IMR-90 (cell line): ENCODE data around the gene VSX2.

Source experiments
- BHLHE40 ChIP-seq: fragments of 150-350 bp; IDR thresholded peaks from 2 replicates; pipeline ENCODE4 v1.6.1; 2016; ENCODE audit warnings: mild to moderate bottlenecking, low read depth, low read length
- CHD1 ChIP-seq: IDR thresholded peaks from 2 replicates; pipeline ENCODE4 v1.6.1; 2012; ENCODE audit warnings: low read depth, low read length, improper control_type of control experiment
- FOS ChIP-seq: fragments of 150-350 bp; IDR thresholded peaks from 2 replicates; pipeline ENCODE4 v1.6.1; 2016; ENCODE audit warnings: low read depth, low read length
- MAFK ChIP-seq: IDR thresholded peaks from 2 replicates; pipeline ENCODE4 v1.6.1; 2012; ENCODE audit warnings: low read depth, low read length, improper control_type of control experiment
- MXI1 ChIP-seq: IDR thresholded peaks from 2 replicates; pipeline ENCODE4 v1.6.1; 2012; ENCODE audit warnings: low read depth, mild to moderate bottlenecking, low read length, moderate library complexity, borderline replicate concordance
- NFE2L2 ChIP-seq: fragments of 150-350 bp; IDR thresholded peaks from 2 replicates; pipeline ENCODE4 v1.6.1; 2016; ENCODE audit warnings: low read depth, mild to moderate bottlenecking, low read length
- POLR2A ChIP-seq: IDR thresholded peaks from 2 replicates; pipeline ENCODE4 v1.6.1; 2012; ENCODE audit warnings: mild to moderate bottlenecking, low read depth, low read length
- RAD21 ChIP-seq: IDR thresholded peaks from 2 replicates; pipeline ENCODE4 v1.6.1; 2012; ENCODE audit warnings: low read length, improper control_type of control experiment
- RCOR1 ChIP-seq: IDR thresholded peaks from 2 replicates; pipeline ENCODE4 v1.6.1; 2012; ENCODE audit warnings: mild to moderate bottlenecking, low read length, improper control_type of control experiment; ENCODE audit not compliant: insufficient replicate concordance
- RFX5 ChIP-seq: IDR thresholded peaks from 2 replicates; pipeline ENCODE4 v1.8.0; 2012; ENCODE audit warnings: low read depth, mild to moderate bottlenecking, low read length, moderate library complexity
- SMC3 ChIP-seq: fragments of 150-350 bp; IDR thresholded peaks from 2 replicates; pipeline ENCODE4 v1.6.1; 2016; ENCODE audit warnings: low read depth, mild to moderate bottlenecking, antibody characterized with exemption, low read length, moderate library complexity
- TF ChIP-seq, protein P1 (sequence below): conservative IDR thresholded peaks from 2 replicates; pipeline ENCODE4 v1.5.1; 2012; ENCODE audit warnings: mild to moderate bottlenecking, low read depth, low read length, improper control_type of control experiment
- TF ChIP-seq, protein P2 (sequence below): fragments of 150-350 bp; IDR thresholded peaks from 2 replicates; pipeline ENCODE4 v1.6.1; 2017; ENCODE audit warnings: mild to moderate bottlenecking, antibody characterized with exemption, low read length, low read depth
- TF ChIP-seq, protein P3 (sequence below): fragments of 150-350 bp; IDR thresholded peaks from 2 replicates; pipeline ENCODE4 v1.6.1; 2016; ENCODE audit warnings: low read depth, mild to moderate bottlenecking, low read length, moderate library complexity, borderline replicate concordance

DNA sequence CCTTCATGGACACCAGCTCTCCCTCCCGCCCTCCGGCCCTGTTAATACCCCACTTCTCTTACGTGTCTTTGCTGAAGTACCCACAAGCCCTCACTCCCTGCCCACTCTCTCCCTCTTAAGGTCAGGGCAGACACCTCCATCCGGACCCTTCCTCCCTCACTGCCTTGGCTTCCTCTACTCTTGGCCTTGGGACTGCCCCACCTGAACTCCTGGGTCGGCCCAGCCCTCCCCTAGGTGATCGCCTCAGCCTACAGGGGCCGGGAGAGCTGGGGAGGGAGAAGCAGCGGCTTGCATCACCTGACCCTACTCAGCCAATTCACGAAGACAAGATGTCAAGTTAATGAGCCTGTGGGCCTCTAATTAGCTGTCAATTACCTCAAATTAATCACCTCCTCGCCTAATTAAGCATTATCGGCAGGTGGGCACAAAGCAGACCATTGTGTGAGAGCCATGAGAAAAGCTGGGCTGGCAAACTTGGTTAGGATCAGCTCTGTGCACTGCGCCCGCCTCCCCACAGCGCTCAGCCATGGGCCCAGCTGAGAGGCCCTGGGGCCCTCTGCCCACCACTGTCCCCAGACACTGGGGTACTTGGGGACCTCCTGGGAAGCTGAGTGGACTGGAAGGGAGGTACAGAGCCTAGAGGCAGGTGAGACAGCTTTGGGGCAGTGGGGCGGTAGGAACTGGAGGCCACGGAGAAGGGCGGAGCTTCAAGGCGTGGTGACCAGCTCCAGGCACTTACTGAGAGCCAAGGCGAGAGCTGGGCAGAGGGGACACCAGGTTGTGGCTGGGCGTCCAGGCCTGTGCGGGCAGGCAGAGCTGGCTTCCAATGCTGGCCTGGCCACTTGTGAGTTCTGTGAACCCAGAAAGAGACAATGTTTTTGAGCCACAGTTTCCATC, 25.1 kb upstream of the VSX2 start:
- TF ChIP-seq, protein P1, sequence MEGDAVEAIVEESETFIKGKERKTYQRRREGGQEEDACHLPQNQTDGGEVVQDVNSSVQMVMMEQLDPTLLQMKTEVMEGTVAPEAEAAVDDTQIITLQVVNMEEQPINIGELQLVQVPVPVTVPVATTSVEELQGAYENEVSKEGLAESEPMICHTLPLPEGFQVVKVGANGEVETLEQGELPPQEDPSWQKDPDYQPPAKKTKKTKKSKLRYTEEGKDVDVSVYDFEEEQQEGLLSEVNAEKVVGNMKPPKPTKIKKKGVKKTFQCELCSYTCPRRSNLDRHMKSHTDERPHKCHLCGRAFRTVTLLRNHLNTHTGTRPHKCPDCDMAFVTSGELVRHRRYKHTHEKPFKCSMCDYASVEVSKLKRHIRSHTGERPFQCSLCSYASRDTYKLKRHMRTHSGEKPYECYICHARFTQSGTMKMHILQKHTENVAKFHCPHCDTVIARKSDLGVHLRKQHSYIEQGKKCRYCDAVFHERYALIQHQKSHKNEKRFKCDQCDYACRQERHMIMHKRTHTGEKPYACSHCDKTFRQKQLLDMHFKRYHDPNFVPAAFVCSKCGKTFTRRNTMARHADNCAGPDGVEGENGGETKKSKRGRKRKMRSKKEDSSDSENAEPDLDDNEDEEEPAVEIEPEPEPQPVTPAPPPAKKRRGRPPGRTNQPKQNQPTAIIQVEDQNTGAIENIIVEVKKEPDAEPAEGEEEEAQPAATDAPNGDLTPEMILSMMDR: no peak
- TF ChIP-seq POLR2A: no peak
- TF ChIP-seq BHLHE40: no peak
- no peak for TF ChIP-seq MAFK
- TF ChIP-seq RAD21: no peak
- TF ChIP-seq, protein P2, sequence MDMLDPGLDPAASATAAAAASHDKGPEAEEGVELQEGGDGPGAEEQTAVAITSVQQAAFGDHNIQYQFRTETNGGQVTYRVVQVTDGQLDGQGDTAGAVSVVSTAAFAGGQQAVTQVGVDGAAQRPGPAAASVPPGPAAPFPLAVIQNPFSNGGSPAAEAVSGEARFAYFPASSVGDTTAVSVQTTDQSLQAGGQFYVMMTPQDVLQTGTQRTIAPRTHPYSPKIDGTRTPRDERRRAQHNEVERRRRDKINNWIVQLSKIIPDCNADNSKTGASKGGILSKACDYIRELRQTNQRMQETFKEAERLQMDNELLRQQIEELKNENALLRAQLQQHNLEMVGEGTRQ: no peak
- TF ChIP-seq, protein P3, sequence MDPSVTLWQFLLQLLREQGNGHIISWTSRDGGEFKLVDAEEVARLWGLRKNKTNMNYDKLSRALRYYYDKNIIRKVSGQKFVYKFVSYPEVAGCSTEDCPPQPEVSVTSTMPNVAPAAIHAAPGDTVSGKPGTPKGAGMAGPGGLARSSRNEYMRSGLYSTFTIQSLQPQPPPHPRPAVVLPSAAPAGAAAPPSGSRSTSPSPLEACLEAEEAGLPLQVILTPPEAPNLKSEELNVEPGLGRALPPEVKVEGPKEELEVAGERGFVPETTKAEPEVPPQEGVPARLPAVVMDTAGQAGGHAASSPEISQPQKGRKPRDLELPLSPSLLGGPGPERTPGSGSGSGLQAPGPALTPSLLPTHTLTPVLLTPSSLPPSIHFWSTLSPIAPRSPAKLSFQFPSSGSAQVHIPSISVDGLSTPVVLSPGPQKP: no peak
- no peak for TF ChIP-seq RFX5
- no peak for TF ChIP-seq CHD1
- no peak for TF ChIP-seq NFE2L2
- no peak for TF ChIP-seq RCOR1
- no peak for TF ChIP-seq FOS
- TF ChIP-seq MXI1: no peak
- no peak for TF ChIP-seq SMC3
